GM23338 (cell line): ENCODE results near the gene STAT5B. TPM values are rescaled to one million over a fixed set of nuclear protein-coding genes. Genes with fewer than 3 reads are reported as not detected.
A peak's percentile ranks its signal among the peaks of the same experiment; 100 is the strongest.
"Not testable (repeated sequence)": the region's sequence is repeated elsewhere in the genome, so short reads cannot be mapped to it uniquely, and the experiment has no call there.

Source experiments
- ATAC-seq: fragments of 200-7000 bp; cut with Tn5 transposase; 3 replicates; pipeline ENCODE4 v1.9.1; 2020
- DNase-seq: peaks from one replicate; pipeline ENCODE4 v3.0.0-alpha.2; 2015; ENCODE audit warnings: low spot score
- H2AFZ ChIP-seq: fragments of 200-600 bp; sonication (generic); 2 replicates; pipeline ENCODE4 v1.8.0; 2016; ENCODE audit warnings: antibody characterized with exemption, mild to moderate bottlenecking, moderate library complexity
- H3F3A ChIP-seq: fragments of 200-600 bp; sonication (generic); replicated peaks from 2 replicates; pipeline ENCODE4 v1.8.0; 2017; ENCODE audit warnings: antibody characterized with exemption, mixed run types, low read depth
- H3K27ac ChIP-seq: fragments of 200-600 bp; sonication (generic); 2 replicates; pipeline ENCODE4 v1.6.1; 2016; ENCODE audit warnings: low read depth
- H3K27me3 ChIP-seq: fragments of 200-600 bp; sonication (generic); 2 replicates; pipeline ENCODE4 v1.8.0; 2016; ENCODE audit warnings: mild to moderate bottlenecking, mixed run types, moderate library complexity; ENCODE audit not compliant: insufficient read depth
- H3K36me3 ChIP-seq: fragments of 200-600 bp; sonication (generic); 2 replicates; pipeline ENCODE4 v1.8.0; 2016; ENCODE audit warnings: mild to moderate bottlenecking; ENCODE audit not compliant: insufficient read depth
- H3K4me1 ChIP-seq: fragments of 200-600 bp; sonication (generic); 2 replicates; pipeline ENCODE4 v1.8.0; 2016; ENCODE audit warnings: mild to moderate bottlenecking, moderate library complexity; ENCODE audit not compliant: insufficient read depth
- H3K4me2 ChIP-seq: fragments of 200-600 bp; sonication (generic); 2 replicates; pipeline ENCODE4 v1.7.1; 2017; ENCODE audit warnings: mixed run types
- H3K4me3 ChIP-seq: fragments of 200-600 bp; sonication (generic); 2 replicates; pipeline ENCODE4 v1.6.1; 2016; ENCODE audit warnings: mixed run types
- H3K79me2 ChIP-seq: fragments of 200-600 bp; sonication (generic); replicated peaks from 2 replicates; pipeline ENCODE4 v1.8.0; 2017; ENCODE audit warnings: mild to moderate bottlenecking; ENCODE audit not compliant: insufficient read depth
- H3K9me2 ChIP-seq: fragments of 200-600 bp; sonication (generic); 2 replicates; pipeline ENCODE4 v1.8.0; 2017; ENCODE audit not compliant: insufficient read depth
- H4K20me1 ChIP-seq: fragments of 200-600 bp; sonication (generic); replicated peaks from 2 replicates; pipeline ENCODE4 v1.8.0; 2017; ENCODE audit warnings: mild to moderate bottlenecking; ENCODE audit not compliant: insufficient read depth
- H3K27ac Mint-ChIP-seq: 2 replicates; pipeline ENCODE4 v1.8.0; 2020; ENCODE audit warnings: inconsistent platforms, mild to moderate bottlenecking, moderate library complexity, mixed read lengths
- H3K27me3 Mint-ChIP-seq: 3 replicates; pipeline ENCODE4 v1.8.0; 2022; ENCODE audit warnings: low read depth, mild to moderate bottlenecking, moderate library complexity, mixed read lengths, inconsistent platforms; ENCODE audit not compliant: insufficient read depth, poor library complexity
- H3K36me3 Mint-ChIP-seq: 3 replicates; pipeline ENCODE4 v1.8.0; 2021; ENCODE audit warnings: low read depth, mild to moderate bottlenecking, inconsistent platforms, moderate library complexity, mixed read lengths
- H3K4me1 Mint-ChIP-seq: 3 replicates; pipeline ENCODE4 v1.8.0; 2020; ENCODE audit warnings: mild to moderate bottlenecking, inconsistent platforms, mixed read lengths
- H3K4me3 Mint-ChIP-seq: 3 replicates; pipeline ENCODE4 v1.8.0; 2021; ENCODE audit warnings: moderate library complexity, mild to moderate bottlenecking, inconsistent platforms, mixed read lengths
- H3K9me3 Mint-ChIP-seq: 3 replicates; pipeline ENCODE4 v1.8.0; 2020; ENCODE audit warnings: moderate library complexity, mild to moderate bottlenecking, inconsistent platforms, mixed read lengths
- CREB1 ChIP-seq: fragments of 250-450 bp; sonication (Bioruptor Pico); IDR thresholded peaks from 2 replicates; pipeline ENCODE4 v1.5.0; 2020; ENCODE audit warnings: low read depth, mild to moderate bottlenecking, moderate library complexity
- EZH2 ChIP-seq: fragments of 200-600 bp; sonication (generic); IDR thresholded peaks from one replicate; pipeline ENCODE4 v1.8.0; 2017; ENCODE audit warnings: antibody characterized with exemption, mild to moderate bottlenecking, low read depth; ENCODE audit not compliant: unreplicated experiment
- EZH2phosphoT487 ChIP-seq: fragments of 200-600 bp; sonication (generic); IDR thresholded peaks from one replicate; pipeline ENCODE4 v1.8.1; 2018; ENCODE audit warnings: antibody characterized with exemption; ENCODE audit not compliant: unreplicated experiment
- JUNB ChIP-seq: IDR thresholded peaks from one replicate; pipeline ENCODE4 v1.6.1; 2016; ENCODE audit warnings: antibody characterized with exemption; ENCODE audit not compliant: unreplicated experiment
- NANOG ChIP-seq: IDR thresholded peaks from 2 replicates; pipeline ENCODE4 v1.6.1; 2016; ENCODE audit warnings: antibody characterized with exemption, borderline replicate concordance
- POLR2AphosphoS5 ChIP-seq: IDR thresholded peaks from 2 replicates; pipeline ENCODE4 v1.6.1; 2016; ENCODE audit warnings: antibody characterized with exemption, low read depth
- REST ChIP-seq: IDR thresholded peaks from one replicate; pipeline ENCODE4 v1.6.1; 2018; ENCODE audit warnings: antibody characterized with exemption; ENCODE audit not compliant: unreplicated experiment
- STAT1 ChIP-seq: IDR thresholded peaks from one replicate; pipeline ENCODE4 v1.6.1; 2016; ENCODE audit warnings: antibody characterized with exemption; ENCODE audit not compliant: unreplicated experiment
- ZNF114 ChIP-seq: fragments of 250-450 bp; sonication (Bioruptor Pico); IDR thresholded peaks from 2 replicates; pipeline ENCODE4 v1.5.0; 2020; ENCODE audit warnings: mild to moderate bottlenecking, moderate library complexity
- ZNF331 ChIP-seq: fragments of 250-450 bp; sonication (Bioruptor Pico); IDR thresholded peaks from 2 replicates; pipeline ENCODE4 v1.5.0; 2020; ENCODE audit warnings: low read depth, mild to moderate bottlenecking, moderate library complexity
- polyA plus RNA-seq: library from polyadenylated mRNA; unstranded; fragments of >200 nt; fragmentation: Nextera tagmentation; extraction: Ambion mirVana; gene quantifications from 2 replicates; pipeline ENCODE4 v1.2.1, GENCODE V29; 2016
- total RNA-seq: library from RNA; depleted of rRNA; stranded (reverse); fragments of >200 nt; shearing (Covaris generic); gene quantifications from 2 replicates; pipeline ENCODE4 v1.2.3, GENCODE V29; 2014
- TF ChIP-seq, protein P1 (sequence below): IDR thresholded peaks from 2 replicates; pipeline ENCODE4 v1.6.1; 2016; ENCODE audit warnings: antibody characterized with exemption
- TF ChIP-seq, protein P2 (sequence below), 2 experiments: fragments of 200-600 bp in 1 of 2; sonication (generic) in 1 of 2; conservative IDR thresholded peaks; 2 replicates each; pipeline versions ENCODE4 v1.5.1 to v1.6.1; 2016 to 2017; ENCODE audit warnings: antibody characterized with exemption in 2 of 2, low read depth in 2 of 2, mild to moderate bottlenecking in 2 of 2, moderate library complexity in 1 of 2

The STAT5B gene
- total and polyA plus RNA-seq, 2 experiments from 2014 or later: 13.9 to 60.5 TPM

GRCh38 chr17:42219280-42219679, 56.9 kb downstream of the STAT5B start:
- H3K4me2 ChIP-seq, H3K36me3 ChIP-seq, H3K27ac ChIP-seq, H3K4me3 ChIP-seq, DNase-seq, H3K9me3 Mint-ChIP-seq, H4K20me1 ChIP-seq, H2AFZ ChIP-seq, H3K4me1 Mint-ChIP-seq, H3F3A ChIP-seq, H3K4me1 ChIP-seq, H3K27ac Mint-ChIP-seq, H3K4me3 Mint-ChIP-seq, H3K79me2 ChIP-seq, H3K9me2 ChIP-seq, H3K27me3 ChIP-seq, H3K27me3 Mint-ChIP-seq: not testable (repeated sequence)
- H3K36me3 Mint-ChIP-seq: peaks cover 44% of the 10 kb centered on the region
- peak; percentile 48 for ATAC-seq

- H3K36me3 ChIP-seq: peaks cover 21% of the 10 kb centered on the region
- no peak overlapping the region for H2AFZ ChIP-seq
- Mint-ChIP-seq H3K4me3 (no peak overlapping the region), H3K36me3 (peaks cover 45% of the 10 kb centered on the region), H3K9me3 (no peaks in the 10 kb centered on the region), H3K27ac (no peak overlapping the region), H3K27me3 (peaks cover 5% of the 10 kb centered on the region), H3K4me1 (no peaks in the 10 kb centered on the region)
- H3K79me2 ChIP-seq: no peaks in the 10 kb centered on the region
- H3K4me3 ChIP-seq: no peak overlapping the region
- H3K4me2 ChIP-seq: no peak overlapping the region
- H3K9me2 ChIP-seq: no peaks in the 10 kb centered on the region
- H4K20me1 ChIP-seq: peaks cover 2% of the 10 kb centered on the region; the same call in 1 of the 2 replicates
- no peaks in the 10 kb centered on the region for H3K27me3 ChIP-seq
- DNase-seq (no peak), ATAC-seq (no peak)
- H3K4me1 ChIP-seq: no peaks in the 10 kb centered on the region
- no peaks in the 10 kb centered on the region; the same call in 1 of the 2 replicates for H3F3A ChIP-seq
- H3K27ac ChIP-seq: no peak overlapping the region
- no peak for TF ChIP-seq JUNB
- TF ChIP-seq, protein P1, sequence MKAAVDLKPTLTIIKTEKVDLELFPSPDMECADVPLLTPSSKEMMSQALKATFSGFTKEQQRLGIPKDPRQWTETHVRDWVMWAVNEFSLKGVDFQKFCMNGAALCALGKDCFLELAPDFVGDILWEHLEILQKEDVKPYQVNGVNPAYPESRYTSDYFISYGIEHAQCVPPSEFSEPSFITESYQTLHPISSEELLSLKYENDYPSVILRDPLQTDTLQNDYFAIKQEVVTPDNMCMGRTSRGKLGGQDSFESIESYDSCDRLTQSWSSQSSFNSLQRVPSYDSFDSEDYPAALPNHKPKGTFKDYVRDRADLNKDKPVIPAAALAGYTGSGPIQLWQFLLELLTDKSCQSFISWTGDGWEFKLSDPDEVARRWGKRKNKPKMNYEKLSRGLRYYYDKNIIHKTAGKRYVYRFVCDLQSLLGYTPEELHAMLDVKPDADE: no peak
- no peak for TF ChIP-seq NANOG
- TF ChIP-seq, protein P2, sequence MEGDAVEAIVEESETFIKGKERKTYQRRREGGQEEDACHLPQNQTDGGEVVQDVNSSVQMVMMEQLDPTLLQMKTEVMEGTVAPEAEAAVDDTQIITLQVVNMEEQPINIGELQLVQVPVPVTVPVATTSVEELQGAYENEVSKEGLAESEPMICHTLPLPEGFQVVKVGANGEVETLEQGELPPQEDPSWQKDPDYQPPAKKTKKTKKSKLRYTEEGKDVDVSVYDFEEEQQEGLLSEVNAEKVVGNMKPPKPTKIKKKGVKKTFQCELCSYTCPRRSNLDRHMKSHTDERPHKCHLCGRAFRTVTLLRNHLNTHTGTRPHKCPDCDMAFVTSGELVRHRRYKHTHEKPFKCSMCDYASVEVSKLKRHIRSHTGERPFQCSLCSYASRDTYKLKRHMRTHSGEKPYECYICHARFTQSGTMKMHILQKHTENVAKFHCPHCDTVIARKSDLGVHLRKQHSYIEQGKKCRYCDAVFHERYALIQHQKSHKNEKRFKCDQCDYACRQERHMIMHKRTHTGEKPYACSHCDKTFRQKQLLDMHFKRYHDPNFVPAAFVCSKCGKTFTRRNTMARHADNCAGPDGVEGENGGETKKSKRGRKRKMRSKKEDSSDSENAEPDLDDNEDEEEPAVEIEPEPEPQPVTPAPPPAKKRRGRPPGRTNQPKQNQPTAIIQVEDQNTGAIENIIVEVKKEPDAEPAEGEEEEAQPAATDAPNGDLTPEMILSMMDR (conservative IDR thresholded peaks at IDR 0.05; ENCODE audit: low read depth in 2 of 2): no peak
- no peak for TF ChIP-seq EZH2
- TF ChIP-seq CREB1 (CRISPR knock-in tag): no peak
- TF ChIP-seq POLR2AphosphoS5: no peak
- no peak for TF ChIP-seq EZH2phosphoT487
- TF ChIP-seq STAT1: no peak
- no peak for TF ChIP-seq ZNF114
- no peak for TF ChIP-seq REST
- TF ChIP-seq ZNF331 (CRISPR knock-in tag): no peak
These were observed 62.0 kb downstream of the STAT5B start for GRCh38 chr17:42214156-42214555.
